ENCODE measurements around the gene ARHGAP27. TPM values are rescaled to one million over a fixed set of nuclear protein-coding genes. Genes with fewer than 3 reads are reported as not detected.

ARHGAP27 gene
- polyA plus RNA-seq, 1 donor = 12.5 TPM

- DNase-seq = peak; percentile 82
Observed at GRCh38 chr17:45385331-45385997, 47.2 kb downstream of the ARHGAP27 start.

- DNase-seq = no peak
Observed at GRCh38 chr17:45384789-45385262, 47.8 kb downstream of the ARHGAP27 start.

GRCh38 chr17:45384047-45384788, 48.5 kb downstream of the ARHGAP27 start:
- no peak for DNase-seq

GRCh38 chr17:45383003-45383402, 49.7 kb downstream of the ARHGAP27 start:
- DNase-seq = no peak

GRCh38 chr17:45382226-45382625, 50.4 kb downstream of the ARHGAP27 start:
- DNase-seq = no peak

GRCh38 chr17:45380991-45381390, 51.7 kb downstream of the ARHGAP27 start:
- DNase-seq = no peak

GRCh38 chr17:45380046-45380765, 52.5 kb downstream of the ARHGAP27 start:
- DNase-seq = no peak

GRCh38 chr17:45377401-45377800, 55.3 kb downstream of the ARHGAP27 start:
- DNase-seq = no peak

- no peak for DNase-seq
Observed at GRCh38 chr17:45376171-45377005, 56.3 kb downstream of the ARHGAP27 start.

- no peak for DNase-seq
Observed at GRCh38 chr17:45374501-45374900, 58.2 kb downstream of the ARHGAP27 start.

GRCh38 chr17:45372325-45372869, 60.3 kb downstream of the ARHGAP27 start:
- DNase-seq = no peak

- DNase-seq = peak; percentile 58
Observed at GRCh38 chr17:45371414-45372324, 61.0 kb downstream of the ARHGAP27 start.

GRCh38 chr17:45370949-45371413, 61.7 kb downstream of the ARHGAP27 start:
- no peak for DNase-seq

- DNase-seq = no peak
Observed at GRCh38 chr17:45369421-45369820, 63.2 kb downstream of the ARHGAP27 start.

GRCh38 chr17:45368651-45369050, 64.0 kb downstream of the ARHGAP27 start:
- no peak for DNase-seq

GRCh38 chr17:45367216-45367615, 65.5 kb downstream of the ARHGAP27 start:
- no peak for DNase-seq

GRCh38 chr17:45366691-45367090, 66.0 kb downstream of the ARHGAP27 start:
- DNase-seq = no peak

- DNase-seq = no peak
Observed at GRCh38 chr17:45366049-45366448, 66.6 kb downstream of the ARHGAP27 start.

- DNase-seq = no peak
Observed at GRCh38 chr17:45364531-45365390, 67.9 kb downstream of the ARHGAP27 start.

- no peak for DNase-seq
Observed at GRCh38 chr17:45363498-45363897, 69.2 kb downstream of the ARHGAP27 start.
